SK-N-MC (cell line): ENCODE data around the gene SST.

Experiments
- EZH2 ChIP-seq: fragments of 200-600 bp; sonication (generic); IDR thresholded peaks from one replicate; pipeline ENCODE4 v1.6.1; 2017; ENCODE audit warnings: antibody characterized with exemption
- FOXP2 ChIP-seq: optimal IDR thresholded peaks from 2 replicates; pipeline ENCODE3; 2011; ENCODE audit warnings: mild to moderate bottlenecking, moderate library complexity; ENCODE audit not compliant: insufficient read depth; ENCODE audit errors: extremely low read length, control extremely low read depth
- POLR2AphosphoS5 ChIP-seq: IDR thresholded peaks from 2 replicates; pipeline ENCODE4 v1.6.1; 2012; ENCODE audit warnings: mild to moderate bottlenecking, low read depth, low read length, borderline replicate concordance

DNA sequence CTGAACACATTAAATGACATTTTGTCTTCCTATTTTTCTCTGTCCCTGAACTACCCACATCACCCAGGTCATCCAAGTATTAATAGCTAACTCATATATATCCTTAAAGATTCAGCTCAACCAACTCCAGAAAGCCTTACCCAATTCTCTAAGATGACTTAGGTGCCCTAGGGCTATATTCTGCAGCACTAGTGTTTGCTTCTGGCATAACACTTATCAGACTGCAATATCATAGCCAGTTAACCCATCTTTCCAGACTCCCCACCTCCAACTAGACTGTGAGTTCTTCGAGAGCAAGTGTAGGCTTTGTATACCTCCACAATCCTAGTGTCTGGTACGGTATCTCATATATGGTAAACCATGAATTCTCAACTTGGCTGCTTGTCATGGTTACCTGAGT lies 50.7 kb downstream of the SST start:
- no peak for TF ChIP-seq EZH2
- TF ChIP-seq POLR2AphosphoS5, result no peak
- no peak for TF ChIP-seq FOXP2
